Ishikawa (cell line): ENCODE results near the gene TPCN2.

Experiments used
- EGR1 ChIP-seq: IDR thresholded peaks from 2 replicates; pipeline ENCODE4 v1.6.1; 2012
- EP300 ChIP-seq: IDR thresholded peaks from 2 replicates; pipeline ENCODE4 v1.6.1; 2012; ENCODE audit warnings: borderline replicate concordance
- FOXM1 ChIP-seq: IDR thresholded peaks from 2 replicates; pipeline ENCODE4 v1.6.1; 2012; ENCODE audit warnings: low read depth, borderline replicate concordance
- MAX ChIP-seq: IDR thresholded peaks from 2 replicates; pipeline ENCODE4 v1.6.1; 2012
- NFIC ChIP-seq: IDR thresholded peaks from 2 replicates; pipeline ENCODE4 v1.6.1; 2012
- RAD21 ChIP-seq: IDR thresholded peaks from 2 replicates; pipeline ENCODE4 v1.6.1; 2012; ENCODE audit warnings: low read depth
- TAF1 ChIP-seq: IDR thresholded peaks from 2 replicates; pipeline ENCODE4 v1.6.1; 2012; ENCODE audit warnings: low read depth, mild to moderate bottlenecking
- TCF12 ChIP-seq: IDR thresholded peaks from 2 replicates; pipeline ENCODE4 v1.6.1; 2012; ENCODE audit warnings: low read depth
- TEAD4 ChIP-seq: IDR thresholded peaks from 2 replicates; pipeline ENCODE4 v1.6.1; 2012
- YY1 ChIP-seq: IDR thresholded peaks from 2 replicates; pipeline ENCODE4 v1.6.1; 2012; ENCODE audit warnings: low read depth
- ZBTB7A ChIP-seq: IDR thresholded peaks from 2 replicates; pipeline ENCODE4 v1.6.1; 2012; ENCODE audit warnings: low read depth
- TF ChIP-seq, protein P1 (sequence below): IDR thresholded peaks from 2 replicates; pipeline ENCODE4 v1.6.1; 2012; ENCODE audit warnings: low read depth, mild to moderate bottlenecking

GRCh38 chr11:69000831-69001242 lies 47.9 kb upstream of the TPCN2 start:
- no peak for TF ChIP-seq MAX
- no peak for TF ChIP-seq NFIC
- no peak for TF ChIP-seq EP300
- TF ChIP-seq TCF12: no peak
- no peak for TF ChIP-seq TAF1
- TF ChIP-seq, protein P1, sequence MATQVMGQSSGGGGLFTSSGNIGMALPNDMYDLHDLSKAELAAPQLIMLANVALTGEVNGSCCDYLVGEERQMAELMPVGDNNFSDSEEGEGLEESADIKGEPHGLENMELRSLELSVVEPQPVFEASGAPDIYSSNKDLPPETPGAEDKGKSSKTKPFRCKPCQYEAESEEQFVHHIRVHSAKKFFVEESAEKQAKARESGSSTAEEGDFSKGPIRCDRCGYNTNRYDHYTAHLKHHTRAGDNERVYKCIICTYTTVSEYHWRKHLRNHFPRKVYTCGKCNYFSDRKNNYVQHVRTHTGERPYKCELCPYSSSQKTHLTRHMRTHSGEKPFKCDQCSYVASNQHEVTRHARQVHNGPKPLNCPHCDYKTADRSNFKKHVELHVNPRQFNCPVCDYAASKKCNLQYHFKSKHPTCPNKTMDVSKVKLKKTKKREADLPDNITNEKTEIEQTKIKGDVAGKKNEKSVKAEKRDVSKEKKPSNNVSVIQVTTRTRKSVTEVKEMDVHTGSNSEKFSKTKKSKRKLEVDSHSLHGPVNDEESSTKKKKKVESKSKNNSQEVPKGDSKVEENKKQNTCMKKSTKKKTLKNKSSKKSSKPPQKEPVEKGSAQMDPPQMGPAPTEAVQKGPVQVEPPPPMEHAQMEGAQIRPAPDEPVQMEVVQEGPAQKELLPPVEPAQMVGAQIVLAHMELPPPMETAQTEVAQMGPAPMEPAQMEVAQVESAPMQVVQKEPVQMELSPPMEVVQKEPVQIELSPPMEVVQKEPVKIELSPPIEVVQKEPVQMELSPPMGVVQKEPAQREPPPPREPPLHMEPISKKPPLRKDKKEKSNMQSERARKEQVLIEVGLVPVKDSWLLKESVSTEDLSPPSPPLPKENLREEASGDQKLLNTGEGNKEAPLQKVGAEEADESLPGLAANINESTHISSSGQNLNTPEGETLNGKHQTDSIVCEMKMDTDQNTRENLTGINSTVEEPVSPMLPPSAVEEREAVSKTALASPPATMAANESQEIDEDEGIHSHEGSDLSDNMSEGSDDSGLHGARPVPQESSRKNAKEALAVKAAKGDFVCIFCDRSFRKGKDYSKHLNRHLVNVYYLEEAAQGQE: no peak
- TF ChIP-seq RAD21: no peak
- no peak for TF ChIP-seq TEAD4
- TF ChIP-seq ZBTB7A: no peak
- TF ChIP-seq YY1: no peak
- no peak for TF ChIP-seq EGR1
- no peak for TF ChIP-seq FOXM1
